Measurements from ENCODE around the gene GMPPA.

GMPPA gene

GRCh38 chr2:219555956-219556355 is 57.3 kb downstream of the GMPPA start:
- POLR2A ChIA-PET: no interaction called here
- TF ChIP-seq CTCF (IDR thresholded peaks at IDR 0.05; ENCODE audit: control extremely low read depth, extremely low read depth, low read depth, missing control alignments): no peak
- DNase-seq (ENCODE audit: extremely low spot score): no peak
- CTCF ChIA-PET: interaction anchor here (1.7 to 7.9 kb wide), 2 partner anchors 11 to 14 kb away, joined by 7 to 63 read pairs; partner anchors contain the start of genes CHPF and TMEM198

DNA sequence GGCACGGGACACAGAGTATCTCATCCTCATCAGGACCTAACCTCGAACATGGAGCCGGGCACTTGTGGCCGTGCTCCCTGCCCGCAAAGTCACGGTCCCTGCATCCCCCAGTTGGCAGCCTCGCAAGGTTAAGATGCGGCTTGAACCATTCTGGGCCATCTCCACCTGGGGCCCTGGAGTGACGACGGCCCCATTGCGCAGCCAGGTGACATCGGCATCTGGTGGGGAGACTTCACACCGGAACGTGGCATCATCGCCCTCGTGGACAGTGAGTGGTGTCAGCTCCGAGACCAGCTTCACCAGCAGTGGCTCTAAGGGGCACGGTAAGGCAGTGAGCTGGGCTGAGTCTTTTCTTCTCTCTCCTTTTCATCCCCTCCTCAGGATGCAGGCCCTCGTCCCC is 57.7 kb downstream of the GMPPA start:
- no peak for TF ChIP-seq CTCF (IDR thresholded peaks at IDR 0.05; ENCODE audit: control extremely low read depth, extremely low read depth, low read depth, missing control alignments)
- CTCF ChIA-PET: interaction anchor here (2.1 to 7.9 kb wide), 2 partner anchors 14 to 28 kb away, joined by 4 to 63 read pairs; partner anchors contain the start of genes CHPF and TMEM198
- DNase-seq (ENCODE audit: extremely low spot score): no peak
- POLR2A ChIA-PET: no interaction called here

All from GM10248 (cell line).